Calu3 (cell line): ENCODE measurements around the gene WWOX. TPM values are rescaled to one million over a fixed set of nuclear protein-coding genes. Genes with fewer than 3 reads are reported as not detected.

Experiments
- BruUV-seq: library from RNA; stranded (reverse); fragments of 400-500 nt; replicated peaks from 2 replicates; lab custom pipeline; 2021; lab: Mats Ljungman, UMichigan
- CTCF ChIA-PET: fragments of 300-600 bp; sonication (Branson Sonifier 250); formaldehyde crosslinking; loops from one replicate; lab custom pipeline; 2022; ENCODE audit warnings: antibody characterized with exemption; lab: Charles Lee
- DNase-seq: peaks from one replicate; pipeline ENCODE4 v3.0.0; 2022
- H3K27ac Mint-ChIP-seq: one replicate; pipeline ENCODE4 v1.8.0; 2022; ENCODE audit warnings: mixed read lengths; ENCODE audit not compliant: unreplicated experiment
- H3K27me3 Mint-ChIP-seq: one replicate; pipeline ENCODE4 v1.8.0; 2022; ENCODE audit warnings: mixed read lengths; ENCODE audit not compliant: unreplicated experiment
- H3K36me3 Mint-ChIP-seq: one replicate; pipeline ENCODE4 v1.8.0; 2022; ENCODE audit warnings: mild to moderate bottlenecking, moderate library complexity, mixed read lengths; ENCODE audit not compliant: insufficient read depth, unreplicated experiment
- H3K4me1 Mint-ChIP-seq: one replicate; pipeline ENCODE4 v1.8.0; 2022; ENCODE audit warnings: mild to moderate bottlenecking, low read depth, mixed read lengths; ENCODE audit not compliant: unreplicated experiment
- H3K4me3 Mint-ChIP-seq: one replicate; pipeline ENCODE4 v1.8.0; 2022; ENCODE audit warnings: mild to moderate bottlenecking, low read depth, moderate library complexity, mixed read lengths; ENCODE audit not compliant: unreplicated experiment
- H3K9me3 Mint-ChIP-seq: one replicate; pipeline ENCODE4 v1.8.0; 2022; ENCODE audit warnings: low read depth, mixed read lengths; ENCODE audit not compliant: unreplicated experiment
- intact Hi-C: fragments of 100-400 bp; cut with micrococcal nuclease; formaldehyde crosslinking; loops from one replicate; pipeline ENCODE4 v1.10.0; 2022; ENCODE audit not compliant: unreplicated experiment
- total RNA-seq: library from RNA; stranded (reverse); gene quantifications from 2 replicates; pipeline ENCODE4 v1.2.3, GENCODE V29; 2022
- TF ChIP-seq, protein P1 (sequence below): fragments of 200-600 bp; IDR thresholded peaks from one replicate; pipeline ENCODE4 v1.8.0; 2022; ENCODE audit warnings: antibody characterized with exemption; ENCODE audit not compliant: unreplicated experiment

The WWOX gene
- total RNA-seq, 1 experiment from 2014 or later: 33.5 TPM

DNA sequence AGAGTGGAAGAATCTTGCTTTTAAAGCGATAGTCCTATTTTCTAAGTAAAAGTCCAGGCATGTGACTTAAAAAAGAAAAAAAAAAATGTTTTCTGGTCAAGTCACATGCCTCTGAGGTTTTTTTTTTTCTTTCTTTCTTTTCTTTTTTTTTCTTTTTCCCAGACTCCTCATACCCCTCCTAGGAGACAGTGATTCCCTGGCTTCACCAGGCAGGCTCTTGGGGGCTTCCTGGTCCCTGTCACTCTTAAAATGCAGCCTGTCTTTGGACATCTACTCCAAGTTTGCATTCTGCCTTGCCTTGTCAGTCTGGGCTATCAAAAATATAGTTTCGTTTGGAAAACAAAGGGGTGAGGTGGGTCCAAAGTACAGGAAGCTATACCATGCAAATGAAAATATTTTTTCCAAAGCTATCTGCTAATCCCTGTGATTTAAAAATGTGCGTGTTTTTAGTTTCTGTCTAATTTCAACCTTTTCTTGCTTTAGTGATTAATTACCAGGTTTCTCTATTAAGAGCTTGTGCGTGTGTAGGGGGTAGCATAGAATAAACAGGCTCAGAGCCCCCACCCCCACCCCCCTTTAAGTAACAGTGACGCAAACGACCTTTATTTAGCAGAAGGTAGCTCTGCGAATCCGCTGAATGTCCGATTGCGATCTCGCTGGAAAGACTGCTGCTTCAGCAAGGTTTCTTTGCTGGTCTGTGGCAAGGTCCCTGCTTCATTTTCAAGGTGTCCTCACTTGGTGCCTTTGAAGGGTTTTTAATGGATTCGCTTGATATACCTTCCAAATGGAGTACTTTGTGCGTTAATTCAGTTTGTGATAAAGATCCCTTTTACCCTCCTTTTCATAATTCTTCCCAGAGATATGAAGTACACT lies 510.2 kb downstream of the WWOX start:
- H3K27me3 Mint-ChIP-seq: no peaks in the 10 kb centered on the region
- intact Hi-C loops: no loop called here
- peaks cover 4% of the 10 kb centered on the region for H3K9me3 Mint-ChIP-seq
- BruUV-seq: no TSS peak
- H3K4me1 Mint-ChIP-seq: no peaks in the 10 kb centered on the region
- no peak overlapping the region for H3K27ac Mint-ChIP-seq
- CTCF ChIA-PET: no interaction called here
- H3K36me3 Mint-ChIP-seq: no peaks in the 10 kb centered on the region
- DNase-seq: no peak
- TF ChIP-seq, protein P1, sequence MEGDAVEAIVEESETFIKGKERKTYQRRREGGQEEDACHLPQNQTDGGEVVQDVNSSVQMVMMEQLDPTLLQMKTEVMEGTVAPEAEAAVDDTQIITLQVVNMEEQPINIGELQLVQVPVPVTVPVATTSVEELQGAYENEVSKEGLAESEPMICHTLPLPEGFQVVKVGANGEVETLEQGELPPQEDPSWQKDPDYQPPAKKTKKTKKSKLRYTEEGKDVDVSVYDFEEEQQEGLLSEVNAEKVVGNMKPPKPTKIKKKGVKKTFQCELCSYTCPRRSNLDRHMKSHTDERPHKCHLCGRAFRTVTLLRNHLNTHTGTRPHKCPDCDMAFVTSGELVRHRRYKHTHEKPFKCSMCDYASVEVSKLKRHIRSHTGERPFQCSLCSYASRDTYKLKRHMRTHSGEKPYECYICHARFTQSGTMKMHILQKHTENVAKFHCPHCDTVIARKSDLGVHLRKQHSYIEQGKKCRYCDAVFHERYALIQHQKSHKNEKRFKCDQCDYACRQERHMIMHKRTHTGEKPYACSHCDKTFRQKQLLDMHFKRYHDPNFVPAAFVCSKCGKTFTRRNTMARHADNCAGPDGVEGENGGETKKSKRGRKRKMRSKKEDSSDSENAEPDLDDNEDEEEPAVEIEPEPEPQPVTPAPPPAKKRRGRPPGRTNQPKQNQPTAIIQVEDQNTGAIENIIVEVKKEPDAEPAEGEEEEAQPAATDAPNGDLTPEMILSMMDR: no peak
- no peak overlapping the region for H3K4me3 Mint-ChIP-seq

DNA sequence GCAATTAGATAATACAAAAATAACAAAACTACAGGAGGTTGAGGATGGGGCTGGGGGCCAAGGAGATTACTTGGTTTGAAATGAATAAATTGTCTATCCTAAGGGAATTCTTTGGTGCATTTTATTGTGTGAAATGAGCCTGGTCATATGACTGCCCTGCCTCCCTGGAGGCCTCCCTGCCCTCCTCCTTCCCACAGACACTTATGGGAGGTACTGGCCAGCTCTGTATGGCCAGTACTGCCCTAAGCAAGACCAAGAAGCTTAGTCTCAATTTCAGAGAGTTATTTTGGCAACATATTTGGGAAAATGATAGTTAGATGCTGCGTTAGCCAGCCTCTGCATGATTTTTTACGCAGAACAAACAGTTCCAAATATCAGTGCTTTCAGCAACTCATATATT lies 511.9 kb downstream of the WWOX start:
- Mint-ChIP-seq H3K4me3 (no peak overlapping the region), H3K27me3 (no peaks in the 10 kb centered on the region), H3K36me3 (no peaks in the 10 kb centered on the region), H3K27ac (no peak overlapping the region), H3K9me3 (no peaks in the 10 kb centered on the region), H3K4me1 (no peaks in the 10 kb centered on the region)
- TF ChIP-seq, protein P1: no peak
- intact Hi-C loops: no loop called here
- CTCF ChIA-PET: no interaction called here
- BruUV-seq: no TSS peak
- no peak for DNase-seq

DNA sequence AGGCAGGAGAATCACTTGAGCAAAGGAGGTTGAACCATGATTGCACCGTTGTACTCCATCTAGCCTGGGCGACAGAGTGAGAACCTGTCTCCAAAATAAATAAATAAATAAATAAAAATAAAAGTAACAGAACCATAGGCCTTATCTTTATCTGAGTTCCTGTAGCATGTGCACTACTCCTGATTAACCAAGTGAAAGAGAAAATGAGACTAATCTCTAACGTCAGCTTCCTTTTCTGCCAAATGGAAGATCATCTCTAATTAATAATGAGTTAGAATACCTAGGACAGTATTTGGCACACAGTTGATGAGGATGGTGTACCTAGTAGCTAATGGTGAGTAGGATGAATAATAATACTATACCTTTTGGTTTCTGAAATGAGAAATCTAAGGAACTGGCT lies 520.4 kb downstream of the WWOX start:
- no TSS peak for BruUV-seq
- CTCF ChIA-PET: no interaction called here
- H3K9me3 Mint-ChIP-seq: peaks cover 5% of the 10 kb centered on the region

DNA sequence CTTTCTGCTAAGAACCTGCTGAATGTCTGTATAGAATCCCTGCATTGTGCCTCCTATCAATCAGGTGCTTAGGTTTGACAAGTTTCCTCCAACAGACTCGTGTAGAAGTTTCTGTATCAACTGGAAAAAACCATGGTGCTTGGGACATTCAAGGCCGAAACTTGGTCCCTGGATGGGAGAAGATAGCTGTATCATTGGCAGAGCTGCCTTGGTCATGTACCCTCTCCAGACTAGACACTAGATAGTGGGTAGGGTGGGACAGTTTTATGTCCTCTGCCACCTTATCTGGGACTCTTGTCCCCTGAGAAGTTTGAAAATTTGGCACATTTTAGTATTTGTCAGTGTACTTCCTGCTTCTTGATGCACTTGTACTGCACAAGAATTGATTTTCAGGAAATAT lies 520.8 kb downstream of the WWOX start:
- H3K4me3 Mint-ChIP-seq: no peak overlapping the region
- H3K4me1 Mint-ChIP-seq: no peaks in the 10 kb centered on the region
- CTCF ChIA-PET: no interaction called here
- H3K36me3 Mint-ChIP-seq: no peaks in the 10 kb centered on the region
- intact Hi-C loops: no loop called here
- H3K27ac Mint-ChIP-seq: no peak overlapping the region
- H3K9me3 Mint-ChIP-seq: peaks cover 5% of the 10 kb centered on the region
- no peaks in the 10 kb centered on the region for H3K27me3 Mint-ChIP-seq
- TF ChIP-seq, protein P1: no peak
- no TSS peak for BruUV-seq
- no peak for DNase-seq

More for the DNA sequence above, 520.4 kb downstream of the WWOX start:
- Mint-ChIP-seq H3K4me1 (no peaks in the 10 kb centered on the region), H3K4me3 (no peak overlapping the region), H3K27me3 (no peaks in the 10 kb centered on the region), H3K27ac (no peak overlapping the region), H3K36me3 (no peaks in the 10 kb centered on the region)
- TF ChIP-seq, protein P1: no peak
- intact Hi-C loops: no loop called here
- no peak for DNase-seq
